KBM-7 (cell line): ENCODE results near the gene CYFIP2.

Experiments
- DNase-seq: peaks from one replicate; pipeline ENCODE4 v3.0.0-alpha.2; 2015
- in situ Hi-C: fragments of 300-500 bp; cut with MboI; formaldehyde crosslinking; loops from 2 replicates; pipeline ENCODE4 v1.14.3; 2020; ENCODE audit warnings: low sequenced_read_pairs, low pct_unique_long_range_greater_than_20kb, mixed read lengths

CYFIP2 gene

GRCh38 chr5:157345485-157345884, 79.6 kb downstream of the CYFIP2 start:
- in situ Hi-C loops = no loop called here
- DNase-seq = no peak

- in situ Hi-C loops = no loop called here
- DNase-seq = no peak
Measured at GRCh38 chr5:157347301-157348048, 81.6 kb downstream of the CYFIP2 start.

GRCh38 chr5:157348049-157348400, 82.1 kb downstream of the CYFIP2 start:
- in situ Hi-C loops = no loop called here
- DNase-seq = no peak

- in situ Hi-C loops = no loop called here
Measured at GRCh38 chr5:157350939-157351801, 85.2 kb downstream of the CYFIP2 start.

GRCh38 chr5:157351802-157352092, 85.8 kb downstream of the CYFIP2 start:
- in situ Hi-C loops = no loop called here
- DNase-seq = no peak

More at GRCh38 chr5:157350939-157351801, 85.2 kb downstream of the CYFIP2 start:
- no peak for DNase-seq

GRCh38 chr5:157352756-157353340, 86.9 kb downstream of the CYFIP2 start:
- no peak for DNase-seq
- in situ Hi-C loops = no loop called here

- in situ Hi-C loops = no loop called here
- peak; percentile 4 for DNase-seq
Measured at GRCh38 chr5:157354800-157355199, 88.9 kb downstream of the CYFIP2 start.

GRCh38 chr5:157356576-157356975, 90.7 kb downstream of the CYFIP2 start:
- in situ Hi-C loops = no loop called here
- no peak for DNase-seq

- in situ Hi-C loops = no loop called here
Measured at GRCh38 chr5:157357823-157358222, 91.9 kb downstream of the CYFIP2 start.

GRCh38 chr5:157358871-157359270, 92.9 kb downstream of the CYFIP2 start:
- in situ Hi-C loops = no loop called here
- DNase-seq = no peak

More at GRCh38 chr5:157357823-157358222, 91.9 kb downstream of the CYFIP2 start:
- no peak for DNase-seq

- in situ Hi-C loops = no loop called here
- no peak for DNase-seq
Measured at GRCh38 chr5:157359356-157360055, 93.6 kb downstream of the CYFIP2 start.

- in situ Hi-C loops = no loop called here
- DNase-seq = peak; percentile 3
Measured at GRCh38 chr5:157362012-157362411, 96.1 kb downstream of the CYFIP2 start.

- no peak for DNase-seq
- in situ Hi-C loops = no loop called here
Measured at GRCh38 chr5:157362502-157362901, 96.6 kb downstream of the CYFIP2 start.

- in situ Hi-C loops = no loop called here
- DNase-seq = no peak
Measured at GRCh38 chr5:157362982-157363381, 97.1 kb downstream of the CYFIP2 start.

GRCh38 chr5:157365732-157366131, 99.8 kb downstream of the CYFIP2 start:
- no peak for DNase-seq
- in situ Hi-C loops = no loop called here

- no peak for DNase-seq
- in situ Hi-C loops = no loop called here
Measured at GRCh38 chr5:157366741-157367674, 101.1 kb downstream of the CYFIP2 start.

- in situ Hi-C loops = no loop called here
- no peak for DNase-seq
Measured at GRCh38 chr5:157369507-157369906, 103.6 kb downstream of the CYFIP2 start.

- no peak for DNase-seq
- in situ Hi-C loops = no loop called here
Measured at GRCh38 chr5:157370967-157371366, 105.0 kb downstream of the CYFIP2 start.
